Measurements from ENCODE around the gene PTPRN2. TPM values are rescaled to one million over a fixed set of nuclear protein-coding genes. Genes with fewer than 3 reads are reported as not detected.
"Not testable (repeated sequence)": the region's sequence is repeated elsewhere in the genome, so short reads cannot be mapped to it uniquely, and the experiment has no call there.

Gene PTPRN2
- total RNA-seq, 1 experiment from 2014 or later: 4.4 TPM

GRCh38 chr7:158302274-158303070, 285.2 kb downstream of the PTPRN2 start:
- DNase-seq (ENCODE audit: low spot score): no peak

GRCh38 chr7:158301207-158301606, 286.4 kb downstream of the PTPRN2 start:
- DNase-seq (ENCODE audit: low spot score): no peak

- no peak for DNase-seq (ENCODE audit: low spot score)
Measured at GRCh38 chr7:158300427-158300826, 287.2 kb downstream of the PTPRN2 start.

GRCh38 chr7:158299607-158300006, 288.0 kb downstream of the PTPRN2 start:
- no peak for DNase-seq (ENCODE audit: low spot score)

GRCh38 chr7:158296798-158297104, 290.9 kb downstream of the PTPRN2 start:
- no peak for DNase-seq (ENCODE audit: low spot score)

- no peak for DNase-seq (ENCODE audit: low spot score)
Measured at GRCh38 chr7:158295966-158296797, 291.4 kb downstream of the PTPRN2 start.

GRCh38 chr7:158294468-158295215, 293.0 kb downstream of the PTPRN2 start:
- not testable (repeated sequence) for DNase-seq (ENCODE audit: low spot score)

- no peak for DNase-seq (ENCODE audit: low spot score)
Measured at GRCh38 chr7:158292948-158293347, 294.7 kb downstream of the PTPRN2 start.

GRCh38 chr7:158291998-158292397, 295.6 kb downstream of the PTPRN2 start:
- no peak for DNase-seq (ENCODE audit: low spot score)

GRCh38 chr7:158289761-158290523, 297.7 kb downstream of the PTPRN2 start:
- DNase-seq (ENCODE audit: low spot score): no peak

GRCh38 chr7:158289231-158289630, 298.4 kb downstream of the PTPRN2 start:
- no peak for DNase-seq (ENCODE audit: low spot score)

GRCh38 chr7:158286210-158286609, 301.4 kb downstream of the PTPRN2 start:
- no peak for DNase-seq (ENCODE audit: low spot score)

- DNase-seq (ENCODE audit: low spot score): no peak
Measured at GRCh38 chr7:158285383-158285770, 302.2 kb downstream of the PTPRN2 start.

GRCh38 chr7:158284617-158285382, 302.8 kb downstream of the PTPRN2 start:
- DNase-seq (ENCODE audit: low spot score): no peak

- DNase-seq (ENCODE audit: low spot score): no peak
Measured at GRCh38 chr7:158284121-158284520, 303.5 kb downstream of the PTPRN2 start.

- no peak for DNase-seq (ENCODE audit: low spot score)
Measured at GRCh38 chr7:158283016-158283974, 304.3 kb downstream of the PTPRN2 start.

GRCh38 chr7:158282461-158283001, 305.1 kb downstream of the PTPRN2 start:
- DNase-seq (ENCODE audit: low spot score): no peak

- DNase-seq (ENCODE audit: low spot score): no peak
Measured at GRCh38 chr7:158281441-158281840, 306.2 kb downstream of the PTPRN2 start.

- no peak for DNase-seq (ENCODE audit: low spot score)
Measured at GRCh38 chr7:158280448-158281144, 307.0 kb downstream of the PTPRN2 start.
